GM23338 (cell line): Measurements from ENCODE around the gene FAM8A1.

Experiments
- CREB1 ChIP-seq: fragments of 250-450 bp; sonication (Bioruptor Pico); IDR thresholded peaks from 2 replicates; pipeline ENCODE4 v1.5.0; 2020; ENCODE audit warnings: low read depth, mild to moderate bottlenecking, moderate library complexity
- CTCF ChIP-seq, 2 experiments: fragments of 200-600 bp in 1 of 2; sonication (generic) in 1 of 2; conservative IDR thresholded peaks; 2 replicates each; pipeline versions ENCODE4 v1.5.1 to v1.6.1; 2016 to 2017; ENCODE audit warnings: antibody characterized with exemption in 2 of 2, low read depth in 2 of 2, mild to moderate bottlenecking in 2 of 2, moderate library complexity in 1 of 2
- EZH2 ChIP-seq: fragments of 200-600 bp; sonication (generic); IDR thresholded peaks from one replicate; pipeline ENCODE4 v1.8.0; 2017; ENCODE audit warnings: antibody characterized with exemption, mild to moderate bottlenecking, low read depth; ENCODE audit not compliant: unreplicated experiment
- POLR2AphosphoS5 ChIP-seq: IDR thresholded peaks from 2 replicates; pipeline ENCODE4 v1.6.1; 2016; ENCODE audit warnings: antibody characterized with exemption, low read depth
- ZNF331 ChIP-seq: fragments of 250-450 bp; sonication (Bioruptor Pico); IDR thresholded peaks from 2 replicates; pipeline ENCODE4 v1.5.0; 2020; ENCODE audit warnings: low read depth, mild to moderate bottlenecking, moderate library complexity

GRCh38 chr6:17602888-17603287, 2.8 kb downstream of the FAM8A1 start:
- TF ChIP-seq POLR2AphosphoS5 = no peak
- no peak for TF ChIP-seq CTCF (conservative IDR thresholded peaks at IDR 0.05; ENCODE audit: low read depth in 2 of 2)
- TF ChIP-seq CREB1 (CRISPR knock-in tag) = no peak
- TF ChIP-seq EZH2 = no peak
- TF ChIP-seq ZNF331 = no peak
